Neural cell (in vitro differentiated cells): ENCODE data around the gene TCF20. TPM values are rescaled to one million over a fixed set of nuclear protein-coding genes. Genes with fewer than 3 reads are reported as not detected.
A peak's percentile ranks its signal among the peaks of the same experiment; 100 is the strongest.

ENCODE experiments used
- H2AFZ ChIP-seq: fragments of 200-600, 300-800 bp; sonication (generic), shearing (Covaris generic); 2 replicates; pipeline ENCODE4 v1.6.0; 2014; ENCODE audit warnings: low read depth, mild to moderate bottlenecking, antibody characterized with exemption, low read length, moderate library complexity
- H3F3A ChIP-seq: fragments of 200-600 bp; shearing (Covaris generic); 2 replicates; pipeline ENCODE4 v1.6.1; 2016; ENCODE audit warnings: mild to moderate bottlenecking, moderate library complexity, mixed read lengths, antibody characterized with exemption, low read length; ENCODE audit not compliant: insufficient read depth, poor library complexity, severe bottlenecking
- H3K27ac ChIP-seq: fragments of 200-600, 300-800 bp; sonication (generic), shearing (Covaris generic); 2 replicates; pipeline ENCODE4 v1.5.1; 2014; ENCODE audit warnings: mild to moderate bottlenecking, low read length, moderate library complexity
- H3K27me3 ChIP-seq: fragments of 300-800, 200-600 bp; sonication (generic), shearing (Covaris generic); 2 replicates; pipeline ENCODE4 v1.6.0; 2014; ENCODE audit warnings: mild to moderate bottlenecking, low read depth, low read length, moderate library complexity; ENCODE audit not compliant: insufficient read depth
- H3K36me3 ChIP-seq: fragments of 300-800, 200-600 bp; sonication (generic), shearing (Covaris generic); 2 replicates; pipeline ENCODE4 v1.5.1; 2014; ENCODE audit warnings: mild to moderate bottlenecking, antibody characterized with exemption, low read length, moderate library complexity; ENCODE audit not compliant: insufficient read depth
- H3K4me2 ChIP-seq: fragments of 300-800, 200-600 bp; sonication (generic), shearing (Covaris generic); 2 replicates; pipeline ENCODE4 v1.6.0; 2014; ENCODE audit warnings: mild to moderate bottlenecking, low read length
- H3K4me3 ChIP-seq: fragments of 300-800, 200-600 bp; sonication (generic), shearing (Covaris generic); 2 replicates; pipeline ENCODE4 v1.5.1; 2014; ENCODE audit warnings: mild to moderate bottlenecking, low read length, moderate library complexity
- H3K79me2 ChIP-seq: fragments of 200-600 bp; shearing (Covaris generic); replicated peaks from 2 replicates; pipeline ENCODE4 v1.6.0; 2014; ENCODE audit warnings: mild to moderate bottlenecking, low read length, moderate library complexity; ENCODE audit not compliant: insufficient read depth
- H3K9ac ChIP-seq: fragments of 300-800, 200-600 bp; sonication (generic), shearing (Covaris generic); 2 replicates; pipeline ENCODE4 v1.6.1; 2016; ENCODE audit warnings: mild to moderate bottlenecking, low read length, mixed read lengths
- H3K9me2 ChIP-seq: fragments of 200-600 bp; shearing (Covaris generic); 2 replicates; pipeline ENCODE4 v1.6.1; 2016; ENCODE audit warnings: mild to moderate bottlenecking, low read length, mixed read lengths; ENCODE audit not compliant: insufficient read depth
- H3K9me3 ChIP-seq: fragments of 200-600, 300-800 bp; sonication (generic), shearing (Covaris generic); 2 replicates; pipeline ENCODE4 v1.6.1; 2016; ENCODE audit warnings: mild to moderate bottlenecking, mixed run types, low read length, moderate library complexity, mixed read lengths
- H4K20me1 ChIP-seq: fragments of 200-600 bp; shearing (Covaris generic); 2 replicates; pipeline ENCODE4 v1.6.1; 2016; ENCODE audit warnings: mild to moderate bottlenecking, mixed run types; ENCODE audit not compliant: insufficient read depth
- EP300 ChIP-seq: fragments of 450-650 bp; conservative IDR thresholded peaks from 2 replicates; pipeline ENCODE4 v1.6.1; 2014; ENCODE audit warnings: antibody characterized with exemption, mild to moderate bottlenecking, moderate library complexity; ENCODE audit not compliant: poor library complexity, severe bottlenecking
- EZH2 ChIP-seq: fragments of 200-600, 300-800 bp; shearing (Covaris generic), sonication (generic); IDR thresholded peaks from 2 replicates; pipeline ENCODE4 v1.6.1; 2014; ENCODE audit warnings: antibody characterized with exemption, low read length, borderline replicate concordance, mild to moderate bottlenecking; ENCODE audit not compliant: insufficient read depth, poor library complexity, severe bottlenecking
- POLR2AphosphoS5 ChIP-seq: IDR thresholded peaks from 2 replicates; pipeline ENCODE4 v1.6.1; 2012
- RAD21 ChIP-seq: fragments of 450-650 bp; conservative IDR thresholded peaks from 2 replicates; pipeline ENCODE4 v1.6.1; 2014; ENCODE audit warnings: antibody characterized with exemption, mild to moderate bottlenecking, moderate library complexity
- SMC3 ChIP-seq: fragments of 450-650 bp; conservative IDR thresholded peaks from 2 replicates; pipeline ENCODE4 v1.6.1; 2014; ENCODE audit warnings: antibody characterized with exemption, mild to moderate bottlenecking, moderate library complexity; ENCODE audit not compliant: poor library complexity
- TAF1 ChIP-seq: IDR thresholded peaks from 2 replicates; pipeline ENCODE4 v1.6.1; 2012; ENCODE audit warnings: low read depth
- polyA plus RNA-seq: library from polyadenylated mRNA; depleted of rRNA; stranded (reverse); fragments of >200 nt; gene quantifications from 2 replicates; pipeline ENCODE4 v1.2.3, GENCODE V29; 2014
- TF ChIP-seq, protein P1 (sequence below): IDR thresholded peaks from 2 replicates; pipeline ENCODE4 v1.6.1; 2012; ENCODE audit warnings: borderline replicate concordance
- TF ChIP-seq, protein P2 (sequence below): fragments of 450-650 bp; IDR thresholded peaks from 2 replicates; pipeline ENCODE4 v1.5.1; 2014; ENCODE audit warnings: antibody characterized with exemption, mild to moderate bottlenecking, moderate library complexity; ENCODE audit not compliant: poor library complexity, severe bottlenecking

Gene TCF20
- polyA plus RNA-seq, 1 donor from 2014 or later = 21.9 TPM

DNA sequence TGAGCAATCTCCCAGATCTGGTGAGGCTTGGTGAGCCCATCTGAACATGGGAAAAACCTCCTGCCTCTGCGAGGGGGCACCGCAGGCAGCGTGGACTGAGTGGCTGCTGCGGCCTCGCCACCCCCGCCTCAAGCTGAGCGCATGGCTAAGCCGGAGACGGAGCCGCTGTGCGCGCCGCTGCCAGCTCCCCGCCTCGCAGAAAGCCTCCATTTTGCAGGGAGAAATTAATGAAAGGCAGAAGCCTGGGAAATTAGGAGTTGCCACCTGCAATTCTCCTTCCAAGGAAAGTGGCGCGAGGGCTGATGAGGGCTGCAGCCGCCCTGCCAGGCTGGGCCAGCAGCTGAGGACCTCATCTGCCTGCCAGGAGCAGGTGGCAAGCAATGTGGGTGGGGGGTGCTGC lies 35.6 kb upstream of the TCF20 start:
- H3K27me3 ChIP-seq = no peaks in the 10 kb centered on the region
- no peak overlapping the region for H3K4me3 ChIP-seq
- no peaks in the 10 kb centered on the region for H3K36me3 ChIP-seq
- H4K20me1 ChIP-seq = no peaks in the 10 kb centered on the region
- TF ChIP-seq EZH2 (no peak), POLR2AphosphoS5 (no peak), TAF1 (no peak), EP300 (no peak)
- TF ChIP-seq, protein P1, sequence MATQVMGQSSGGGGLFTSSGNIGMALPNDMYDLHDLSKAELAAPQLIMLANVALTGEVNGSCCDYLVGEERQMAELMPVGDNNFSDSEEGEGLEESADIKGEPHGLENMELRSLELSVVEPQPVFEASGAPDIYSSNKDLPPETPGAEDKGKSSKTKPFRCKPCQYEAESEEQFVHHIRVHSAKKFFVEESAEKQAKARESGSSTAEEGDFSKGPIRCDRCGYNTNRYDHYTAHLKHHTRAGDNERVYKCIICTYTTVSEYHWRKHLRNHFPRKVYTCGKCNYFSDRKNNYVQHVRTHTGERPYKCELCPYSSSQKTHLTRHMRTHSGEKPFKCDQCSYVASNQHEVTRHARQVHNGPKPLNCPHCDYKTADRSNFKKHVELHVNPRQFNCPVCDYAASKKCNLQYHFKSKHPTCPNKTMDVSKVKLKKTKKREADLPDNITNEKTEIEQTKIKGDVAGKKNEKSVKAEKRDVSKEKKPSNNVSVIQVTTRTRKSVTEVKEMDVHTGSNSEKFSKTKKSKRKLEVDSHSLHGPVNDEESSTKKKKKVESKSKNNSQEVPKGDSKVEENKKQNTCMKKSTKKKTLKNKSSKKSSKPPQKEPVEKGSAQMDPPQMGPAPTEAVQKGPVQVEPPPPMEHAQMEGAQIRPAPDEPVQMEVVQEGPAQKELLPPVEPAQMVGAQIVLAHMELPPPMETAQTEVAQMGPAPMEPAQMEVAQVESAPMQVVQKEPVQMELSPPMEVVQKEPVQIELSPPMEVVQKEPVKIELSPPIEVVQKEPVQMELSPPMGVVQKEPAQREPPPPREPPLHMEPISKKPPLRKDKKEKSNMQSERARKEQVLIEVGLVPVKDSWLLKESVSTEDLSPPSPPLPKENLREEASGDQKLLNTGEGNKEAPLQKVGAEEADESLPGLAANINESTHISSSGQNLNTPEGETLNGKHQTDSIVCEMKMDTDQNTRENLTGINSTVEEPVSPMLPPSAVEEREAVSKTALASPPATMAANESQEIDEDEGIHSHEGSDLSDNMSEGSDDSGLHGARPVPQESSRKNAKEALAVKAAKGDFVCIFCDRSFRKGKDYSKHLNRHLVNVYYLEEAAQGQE = no peak
- TF ChIP-seq, protein P2, sequence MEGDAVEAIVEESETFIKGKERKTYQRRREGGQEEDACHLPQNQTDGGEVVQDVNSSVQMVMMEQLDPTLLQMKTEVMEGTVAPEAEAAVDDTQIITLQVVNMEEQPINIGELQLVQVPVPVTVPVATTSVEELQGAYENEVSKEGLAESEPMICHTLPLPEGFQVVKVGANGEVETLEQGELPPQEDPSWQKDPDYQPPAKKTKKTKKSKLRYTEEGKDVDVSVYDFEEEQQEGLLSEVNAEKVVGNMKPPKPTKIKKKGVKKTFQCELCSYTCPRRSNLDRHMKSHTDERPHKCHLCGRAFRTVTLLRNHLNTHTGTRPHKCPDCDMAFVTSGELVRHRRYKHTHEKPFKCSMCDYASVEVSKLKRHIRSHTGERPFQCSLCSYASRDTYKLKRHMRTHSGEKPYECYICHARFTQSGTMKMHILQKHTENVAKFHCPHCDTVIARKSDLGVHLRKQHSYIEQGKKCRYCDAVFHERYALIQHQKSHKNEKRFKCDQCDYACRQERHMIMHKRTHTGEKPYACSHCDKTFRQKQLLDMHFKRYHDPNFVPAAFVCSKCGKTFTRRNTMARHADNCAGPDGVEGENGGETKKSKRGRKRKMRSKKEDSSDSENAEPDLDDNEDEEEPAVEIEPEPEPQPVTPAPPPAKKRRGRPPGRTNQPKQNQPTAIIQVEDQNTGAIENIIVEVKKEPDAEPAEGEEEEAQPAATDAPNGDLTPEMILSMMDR = no peak
- no peaks in the 10 kb centered on the region for H3K9me3 ChIP-seq
- peaks cover 3% of the 10 kb centered on the region for H3K79me2 ChIP-seq
- no peak overlapping the region for H3K9ac ChIP-seq
- no peak overlapping the region for H3K4me2 ChIP-seq
- H3K9me2 ChIP-seq = no peaks in the 10 kb centered on the region
- no peak overlapping the region for H3K27ac ChIP-seq
- H2AFZ ChIP-seq = no peak overlapping the region
- no peaks in the 10 kb centered on the region for H3F3A ChIP-seq

DNA sequence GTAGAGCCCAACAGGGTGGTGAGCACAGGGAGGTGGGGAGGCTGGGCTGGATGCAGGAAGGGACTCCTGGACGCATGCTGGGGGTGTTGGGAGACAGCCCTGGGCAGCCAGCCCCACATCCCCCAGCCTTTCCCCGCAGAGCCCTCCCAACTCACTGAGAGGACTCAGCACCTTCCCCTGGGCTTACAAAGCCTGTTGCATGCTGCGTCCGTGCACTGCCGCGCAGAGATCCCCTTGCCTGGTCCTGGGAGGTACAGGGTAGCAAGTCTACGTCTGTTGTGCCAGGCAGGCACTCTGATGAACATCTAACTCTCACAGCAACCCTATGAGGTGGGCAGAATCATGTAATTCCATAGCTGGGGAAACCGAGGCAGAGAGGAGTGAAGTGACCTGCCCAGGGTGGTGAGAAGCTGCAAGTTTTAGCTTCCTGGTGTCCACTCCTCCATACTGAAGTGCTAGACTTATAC lies 33.9 kb upstream of the TCF20 start:
- Histone ChIP-seq H4K20me1 (no peaks in the 10 kb centered on the region), H3K4me2 (no peak overlapping the region), H3K36me3 (no peaks in the 10 kb centered on the region), H3K9me3 (no peaks in the 10 kb centered on the region), H3K9me2 (no peaks in the 10 kb centered on the region), H3K27ac (no peak overlapping the region), H3K79me2 (peaks cover 3% of the 10 kb centered on the region), H3F3A (no peaks in the 10 kb centered on the region), H3K27me3 (no peaks in the 10 kb centered on the region), H3K9ac (peak overlapping the region; percentile 12), H2AFZ (no peak overlapping the region), H3K4me3 (no peak overlapping the region)
- no peak for TF ChIP-seq SMC3

DNA sequence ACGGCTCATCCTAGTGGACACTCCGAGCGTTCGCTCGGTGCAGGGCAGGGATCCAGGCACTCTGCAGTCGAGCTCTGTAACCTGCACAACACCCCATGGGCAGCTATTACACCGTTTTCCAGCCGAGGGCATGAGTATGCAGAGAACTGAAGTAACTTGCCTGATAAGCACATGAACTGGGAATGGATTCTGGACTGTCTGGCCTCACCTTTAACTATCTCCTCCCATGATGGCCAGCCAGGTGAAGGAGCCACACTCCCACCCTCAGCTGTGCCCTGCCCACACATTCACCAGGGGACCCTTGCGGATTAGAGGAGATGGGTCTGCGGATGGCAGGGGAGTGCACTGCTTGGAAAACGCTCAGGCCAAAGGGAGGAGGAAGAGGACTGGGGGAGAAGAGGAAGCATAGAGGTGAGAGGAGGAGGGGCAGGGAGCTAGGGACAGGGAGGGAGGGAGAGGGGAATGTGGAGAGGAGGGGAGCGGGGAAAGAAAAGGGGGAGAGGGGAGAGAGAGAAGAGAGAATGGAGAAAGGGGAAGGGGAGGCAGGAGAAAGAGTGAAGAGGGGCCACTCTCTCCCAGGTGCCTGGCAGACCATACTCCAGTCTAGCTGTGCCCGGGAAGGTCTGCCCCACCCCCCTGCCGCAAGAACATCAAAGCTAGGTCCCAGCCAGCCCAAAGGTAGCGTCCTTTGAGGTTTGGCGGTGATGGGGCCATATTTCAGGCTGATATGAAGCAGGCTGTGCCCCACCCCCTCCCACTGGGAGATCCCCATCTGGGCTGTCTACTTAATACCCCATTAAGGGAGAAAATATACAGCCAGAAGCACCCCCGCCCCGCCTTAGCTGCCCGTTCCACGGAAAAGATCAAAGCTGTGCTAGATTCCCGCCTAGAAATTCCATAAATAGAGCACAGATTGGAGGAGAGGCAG lies 33.2 kb upstream of the TCF20 start:
- H2AFZ ChIP-seq = no peak overlapping the region
- peaks cover 3% of the 10 kb centered on the region for H3K79me2 ChIP-seq
- H3K27me3 ChIP-seq = no peaks in the 10 kb centered on the region
- peak overlapping the region; percentile 12 for H3K9ac ChIP-seq
- H3K27ac ChIP-seq = no peak overlapping the region
- no peaks in the 10 kb centered on the region for H3K9me2 ChIP-seq
- H3K4me3 ChIP-seq = no peak overlapping the region
- H3F3A ChIP-seq = no peaks in the 10 kb centered on the region
- H3K36me3 ChIP-seq = no peaks in the 10 kb centered on the region
- H4K20me1 ChIP-seq = no peaks in the 10 kb centered on the region
- no peaks in the 10 kb centered on the region for H3K9me3 ChIP-seq
- no peak overlapping the region for H3K4me2 ChIP-seq
- TF ChIP-seq, protein P1 = no peak
- TF ChIP-seq, protein P2 = no peak
- TF ChIP-seq RAD21 (no peak), TAF1 (no peak), EZH2 (no peak), SMC3 (no peak), EP300 (no peak), POLR2AphosphoS5 (no peak)
